Muscle of leg (tissue), 11 donors: ENCODE measurements around the gene PCNT. TPM values are rescaled to one million over a fixed set of nuclear protein-coding genes. Genes with fewer than 3 reads are reported as not detected.

ENCODE experiments used
- DNase-seq: peaks from one replicate; pipeline ENCODE4 v3.0.0; 2013
- H3K27ac ChIP-seq: one replicate; pipeline ENCODE4 v1.5.1; 2013; ENCODE audit warnings: mild to moderate bottlenecking, low read length, control low read depth
- H3K27me3 ChIP-seq: one replicate; pipeline ENCODE4 v1.6.1; 2013; ENCODE audit warnings: low read length; ENCODE audit not compliant: control insufficient read depth, insufficient read depth
- H3K36me3 ChIP-seq: one replicate; pipeline ENCODE4 v1.6.1; 2013; ENCODE audit warnings: low read length; ENCODE audit not compliant: control insufficient read depth, insufficient read depth
- H3K4me1 ChIP-seq: one replicate; pipeline ENCODE4 v1.6.1; 2013; ENCODE audit warnings: low read length; ENCODE audit not compliant: control insufficient read depth, insufficient read depth
- H3K4me3 ChIP-seq: one replicate; pipeline ENCODE4 v1.5.1; 2013; ENCODE audit warnings: low read length, control low read depth
- H3K9me3 ChIP-seq: replicated peaks from 2 replicates; pipeline ENCODE4 v1.6.1; 2013; ENCODE audit warnings: low read depth, low read length; ENCODE audit not compliant: control insufficient read depth
- WGBS: methylation state at CpG from one replicate; pipeline ENCODE4 v1.1.5; 2013; ENCODE audit warnings: missing lambda C conversion rate; ENCODE audit not compliant: insufficient coverage; 5-methylcytosine and 5-hydroxymethylcytosine counted together
- polyA plus RNA-seq, 8 donors: library from polyadenylated mRNA; unstranded; fragments of 120-200 nt; gene quantifications; one replicate each; pipeline versions ENCODE4 v1.2.1 to v1.2.3, GENCODE V29; 2013; ENCODE audit warnings: inconsistent platforms in 1 of 8, low replicate concordance in 1 of 8; ENCODE audit not compliant: insufficient read length in 8 of 8, insufficient read depth in 1 of 8
- total RNA-seq: library from RNA; stranded (reverse); fragments of 120-200 nt; gene quantifications from one replicate; pipeline ENCODE4 v1.2.4, GENCODE V29; 2013

PCNT gene
- total and polyA plus RNA-seq, 9 donors, result 28.3 to 57.7 (median 47.3) TPM

DNA sequence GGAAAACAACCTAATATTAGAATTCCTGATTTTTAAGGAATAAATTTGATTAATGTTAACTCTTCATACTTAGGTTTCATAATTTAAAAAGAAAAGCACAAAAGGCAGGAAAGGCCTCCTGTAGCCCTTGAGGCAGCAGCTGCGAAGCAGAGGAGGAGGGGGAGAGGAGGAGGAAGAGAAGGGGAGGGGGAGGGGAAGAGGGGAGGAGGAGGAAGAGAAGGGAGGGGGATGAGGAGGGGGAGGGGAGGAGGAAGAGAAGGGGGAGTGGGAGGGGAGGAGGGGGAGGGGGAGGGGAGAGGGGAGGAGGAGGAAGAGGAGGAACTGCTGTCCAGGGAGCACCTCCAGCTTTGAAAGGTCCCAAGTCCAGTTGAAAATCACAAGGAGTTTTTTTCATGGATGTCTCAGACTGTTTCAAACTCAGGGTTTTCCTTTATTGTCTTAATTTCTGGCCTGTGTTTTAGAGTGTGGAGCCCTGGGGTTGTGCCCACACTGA lies 99.6 kb downstream of the PCNT start:
- Histone ChIP-seq H3K36me3 (peaks cover 74% of the 10 kb centered on the region), H3K27me3 (no peaks in the 10 kb centered on the region), H3K9me3 (no peaks in the 10 kb centered on the region), H3K4me1 (peaks cover 3% of the 10 kb centered on the region), H3K4me3 (no peak overlapping the region), H3K27ac (no peak overlapping the region)
- WGBS, result no CpG with 5 or more reads among the region's 1 CpG
- no peak for DNase-seq

DNA sequence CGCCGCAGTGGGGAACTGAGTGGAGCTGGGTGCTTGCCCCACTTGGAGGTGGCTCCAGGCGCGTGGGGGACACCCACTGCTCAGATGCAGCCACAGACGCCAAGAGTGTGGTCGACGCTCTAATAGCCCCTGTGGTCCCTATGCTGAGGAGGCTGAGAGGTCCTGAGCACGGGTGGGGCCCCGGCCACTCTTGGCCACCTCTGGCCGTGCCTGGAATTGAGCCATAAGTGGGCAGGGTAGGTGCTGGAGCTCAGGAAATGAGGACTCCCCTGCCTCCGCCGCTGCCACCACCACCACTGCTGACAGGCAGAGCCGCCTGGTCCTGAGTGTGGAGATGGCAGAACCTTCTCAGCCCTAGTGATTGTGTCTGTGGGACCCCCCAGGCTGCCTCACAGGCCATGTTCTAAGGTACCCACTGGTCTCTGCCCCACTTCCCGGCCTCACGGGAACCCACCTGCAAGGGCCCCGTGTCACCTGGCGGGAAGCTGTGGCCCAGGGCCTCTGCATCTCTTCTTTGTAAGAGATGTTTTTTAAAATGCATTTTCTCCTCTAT lies 100.2 kb downstream of the PCNT start:
- peak overlapping the region; percentile 7 for H3K27ac ChIP-seq
- H3K27me3 ChIP-seq, result no peaks in the 10 kb centered on the region
- H3K9me3 ChIP-seq, result no peaks in the 10 kb centered on the region
- peaks cover 74% of the 10 kb centered on the region for H3K36me3 ChIP-seq
- H3K4me3 ChIP-seq, result no peak overlapping the region
- WGBS, result 78% methylated on average over 12 of the region's 17 CpGs
- DNase-seq, result no peak
- peaks cover 3% of the 10 kb centered on the region for H3K4me1 ChIP-seq

DNA sequence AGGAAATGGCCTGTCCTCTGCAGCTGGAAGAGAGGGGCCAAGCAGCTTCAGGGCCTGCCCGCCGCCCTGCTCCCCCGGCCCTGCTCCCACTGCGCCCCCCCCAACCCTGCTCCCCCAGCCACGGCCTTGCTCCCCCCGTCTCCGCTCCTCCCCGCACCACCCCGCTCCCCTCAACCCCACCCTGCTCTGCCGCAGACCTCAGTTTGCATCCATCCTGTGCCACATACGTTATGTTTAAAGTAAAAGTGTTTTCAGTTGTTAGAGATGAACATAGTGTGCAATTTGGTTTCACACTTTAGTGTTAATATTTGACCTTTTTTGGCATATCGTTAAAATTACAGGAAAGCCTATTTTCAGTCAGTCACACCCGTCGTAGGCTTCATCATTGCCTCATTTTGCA lies 100.7 kb downstream of the PCNT start:
- no peak for DNase-seq
- Histone ChIP-seq H3K27me3 (no peaks in the 10 kb centered on the region), H3K4me1 (peaks cover 3% of the 10 kb centered on the region), H3K36me3 (peaks cover 72% of the 10 kb centered on the region), H3K9me3 (no peaks in the 10 kb centered on the region), H3K27ac (no peak overlapping the region), H3K4me3 (no peak overlapping the region)
- no CpG with 5 or more reads among the region's 14 CpGs for WGBS

DNA sequence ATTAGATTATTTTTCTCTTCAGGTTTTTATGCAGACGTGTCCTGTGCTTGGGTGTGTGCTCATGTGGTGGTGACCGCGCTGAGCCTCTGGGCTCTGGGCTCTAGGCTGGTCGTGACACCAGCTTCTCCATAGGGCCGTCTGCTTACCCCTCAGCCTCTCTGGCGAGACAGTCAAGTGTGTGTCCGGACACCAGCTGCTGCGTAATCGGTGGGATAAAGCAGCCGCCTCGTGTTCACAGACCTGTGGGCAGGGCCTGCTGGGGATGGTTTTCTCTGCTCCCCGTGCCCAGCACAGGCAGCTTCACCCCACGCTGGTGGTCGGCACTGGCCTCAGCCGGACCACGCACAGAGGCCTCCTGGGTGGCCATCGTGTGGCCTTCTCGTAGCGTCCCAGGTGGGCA lies 101.1 kb downstream of the PCNT start:
- whole genome bisulfite sequencing, result 90% methylated on average over 18 of the region's 19 CpGs
- Histone ChIP-seq H3K36me3 (peaks cover 73% of the 10 kb centered on the region), H3K4me1 (peaks cover 3% of the 10 kb centered on the region), H3K9me3 (no peaks in the 10 kb centered on the region), H3K27ac (no peak overlapping the region), H3K4me3 (no peak overlapping the region), H3K27me3 (no peaks in the 10 kb centered on the region)
- no peak for DNase-seq

DNA sequence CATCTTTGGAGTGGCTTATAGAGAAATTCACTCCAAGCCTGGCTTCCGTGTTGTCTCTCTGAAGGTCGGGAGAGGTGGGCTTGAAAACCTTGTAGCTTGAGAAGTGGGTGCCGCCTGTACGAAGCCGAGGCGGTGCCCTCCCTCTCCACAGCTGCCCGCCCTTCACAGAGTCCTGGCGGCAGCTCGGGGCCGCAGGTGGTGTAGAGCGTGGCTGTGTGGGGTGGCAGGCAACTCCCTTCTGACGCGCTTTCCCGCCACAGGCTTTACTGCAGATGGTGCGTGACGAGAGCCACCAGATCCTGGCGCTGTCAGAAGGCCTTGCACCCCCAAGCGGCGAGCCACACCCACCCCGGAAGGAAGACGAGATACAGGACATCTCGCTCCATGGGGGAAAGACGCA lies 101.6 kb downstream of the PCNT start:
- Histone ChIP-seq H3K4me1 (peaks cover 3% of the 10 kb centered on the region), H3K4me3 (no peak overlapping the region), H3K27me3 (no peaks in the 10 kb centered on the region), H3K9me3 (no peaks in the 10 kb centered on the region), H3K36me3 (peaks cover 75% of the 10 kb centered on the region), H3K27ac (no peak overlapping the region)
- 88% methylated on average over 16 of the region's 23 CpGs for WGBS
- no peak for DNase-seq

DNA sequence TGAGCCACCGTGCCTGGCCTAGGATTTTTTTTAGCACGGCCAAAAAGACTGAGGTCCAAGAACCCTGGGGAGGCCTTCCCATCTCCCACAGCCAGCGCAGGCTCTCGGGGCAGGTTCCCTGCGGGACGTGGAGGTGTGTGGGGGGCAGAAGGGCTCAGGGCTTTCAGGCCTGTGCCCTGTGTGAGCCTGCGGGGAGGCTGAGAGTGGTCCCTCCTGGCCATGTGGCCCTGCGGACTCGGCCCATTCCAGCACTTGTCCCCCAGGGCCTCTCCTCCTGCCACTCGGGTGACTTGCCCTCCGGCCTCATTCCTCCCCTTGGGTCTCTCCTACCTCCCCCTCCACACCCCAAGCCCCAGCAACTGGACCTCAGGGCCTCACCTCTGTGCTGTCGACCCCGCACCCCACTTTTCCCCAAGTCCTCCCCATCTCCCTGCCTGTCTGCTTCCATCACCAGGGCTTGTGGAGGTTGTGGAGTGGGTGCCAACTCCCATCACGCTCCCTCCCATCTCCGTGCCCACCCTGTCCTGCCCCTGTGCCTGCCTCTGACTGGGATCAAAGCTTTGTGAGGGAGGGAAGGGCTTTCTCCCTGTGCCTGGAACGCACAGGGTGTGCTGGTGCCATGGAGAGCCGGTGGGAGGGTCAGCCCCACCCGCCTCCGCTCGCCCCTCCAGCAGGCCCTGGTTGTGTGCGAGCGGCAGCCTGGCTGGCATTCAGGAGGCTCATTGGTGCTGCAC lies 102.5 kb downstream of the PCNT start:
- peaks cover 75% of the 10 kb centered on the region for H3K36me3 ChIP-seq

DNA sequence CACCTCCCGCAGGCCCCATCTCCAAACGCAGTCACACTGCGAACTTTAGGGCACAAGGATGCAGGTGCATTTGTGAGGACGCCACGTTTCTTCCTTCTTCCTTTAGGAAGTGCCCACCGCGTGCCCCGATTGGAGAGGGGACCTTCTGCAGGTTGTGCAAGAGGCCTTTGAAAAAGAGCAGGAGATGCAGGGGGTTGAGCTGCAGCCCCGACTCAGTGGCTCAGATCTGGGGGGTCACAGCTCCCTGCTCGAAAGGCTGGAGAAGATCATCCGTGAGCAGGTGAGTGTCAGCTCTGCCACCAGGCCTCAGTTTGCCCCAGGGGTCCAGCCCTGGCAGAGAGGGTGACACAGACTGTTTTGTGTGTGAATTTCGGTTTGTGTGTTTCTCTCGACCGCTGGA lies 103.6 kb downstream of the PCNT start:
- peaks cover 3% of the 10 kb centered on the region for H3K4me1 ChIP-seq

More for the DNA sequence above, 102.5 kb downstream of the PCNT start:
- no peaks in the 10 kb centered on the region for H3K9me3 ChIP-seq
- WGBS, result 87% methylated on average over 9 of the region's 22 CpGs
- no peak overlapping the region for H3K4me3 ChIP-seq
- no peaks in the 10 kb centered on the region for H3K27me3 ChIP-seq
- H3K4me1 ChIP-seq, result peaks cover 3% of the 10 kb centered on the region
- H3K27ac ChIP-seq, result no peak overlapping the region
- no peak for DNase-seq

DNA sequence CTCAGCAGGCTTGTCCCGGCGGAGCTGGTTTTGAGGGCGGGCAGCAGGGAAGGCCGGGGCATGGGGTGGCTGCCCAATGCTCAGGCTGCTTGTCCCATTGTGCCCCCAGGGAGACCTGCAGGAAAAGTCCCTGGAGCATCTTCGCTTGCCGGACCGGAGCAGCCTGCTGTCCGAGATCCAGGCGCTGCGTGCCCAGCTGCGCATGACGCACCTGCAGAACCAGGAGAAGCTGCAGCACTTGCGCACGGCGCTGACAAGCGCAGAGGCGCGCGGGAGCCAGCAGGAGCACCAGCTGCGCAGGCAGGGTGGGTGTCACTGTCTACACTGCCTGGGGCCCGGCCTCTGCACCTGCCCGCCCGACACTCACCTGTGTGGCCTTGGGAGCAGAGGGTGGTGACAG lies 104.3 kb downstream of the PCNT start:
- whole genome bisulfite sequencing, result 96% methylated on average over 23 of the region's 23 CpGs
- Histone ChIP-seq H3K27me3 (no peaks in the 10 kb centered on the region), H3K36me3 (peaks cover 77% of the 10 kb centered on the region), H3K27ac (no peak overlapping the region), H3K4me1 (peaks cover 3% of the 10 kb centered on the region), H3K4me3 (no peak overlapping the region), H3K9me3 (no peaks in the 10 kb centered on the region)
- no peak for DNase-seq

More for the DNA sequence above, 103.6 kb downstream of the PCNT start:
- Histone ChIP-seq H3K9me3 (no peaks in the 10 kb centered on the region), H3K27me3 (no peaks in the 10 kb centered on the region), H3K27ac (no peak overlapping the region), H3K4me3 (no peak overlapping the region), H3K36me3 (peaks cover 75% of the 10 kb centered on the region)
- DNase-seq, result no peak
- WGBS, result 90% methylated on average over 9 of the region's 14 CpGs

DNA sequence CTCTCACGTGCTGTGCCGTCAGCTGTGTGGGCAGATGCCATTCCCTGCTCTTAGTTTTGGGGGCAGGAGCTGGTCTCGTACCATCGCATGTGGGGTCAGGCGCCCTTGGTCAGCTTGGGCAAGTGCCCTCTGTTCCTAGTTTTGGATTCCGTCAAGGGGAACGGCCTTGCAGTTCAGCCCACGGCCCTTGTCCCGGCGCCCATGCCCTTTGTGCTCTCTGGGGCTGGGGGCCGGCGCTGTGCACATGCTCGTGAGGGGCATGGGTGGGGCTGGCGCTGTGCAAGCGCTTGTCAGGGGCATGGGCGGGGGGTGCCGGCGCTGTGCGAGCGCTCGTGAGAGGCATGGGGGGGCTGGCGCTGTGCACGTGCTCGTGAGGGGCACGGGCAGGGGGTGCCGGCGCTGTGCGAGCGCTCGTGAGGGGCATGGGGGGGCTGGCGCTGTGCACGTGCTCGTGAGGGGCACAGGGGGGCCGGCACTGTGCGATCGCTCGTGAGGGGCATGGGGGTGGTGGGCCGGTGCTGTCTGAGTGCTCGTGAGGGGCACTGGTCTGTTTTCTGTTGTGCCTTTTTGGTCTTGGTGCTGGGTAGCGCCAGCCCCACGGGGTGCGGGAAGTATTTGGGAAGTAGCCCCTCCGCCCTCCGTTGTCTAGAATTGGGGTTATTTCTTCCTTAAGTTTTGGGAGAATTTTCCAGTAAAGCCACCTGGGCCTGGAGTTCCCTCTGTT lies 105.2 kb downstream of the PCNT start:
- H3K4me1 ChIP-seq, result peaks cover 3% of the 10 kb centered on the region
- no peak overlapping the region for H3K27ac ChIP-seq
- 94% methylated on average over 44 of the region's 44 CpGs for WGBS
- no peak for DNase-seq
- no peak overlapping the region for H3K4me3 ChIP-seq
- H3K36me3 ChIP-seq, result peaks cover 82% of the 10 kb centered on the region
- no peaks in the 10 kb centered on the region for H3K27me3 ChIP-seq
- no peaks in the 10 kb centered on the region for H3K9me3 ChIP-seq
